ENCODE measurements around the gene TTC34.

The TTC34 gene

GRCh38 chr1:2801535-2802291 lies at the start of gene TTC34:
Gene TTC34, minus strand, starts transcription at chr1:2801693. Its CDS starts 866 bp downstream, at chr1:2800827.
- DNase-seq (ENCODE audit: low read depth): no peak

DNA sequence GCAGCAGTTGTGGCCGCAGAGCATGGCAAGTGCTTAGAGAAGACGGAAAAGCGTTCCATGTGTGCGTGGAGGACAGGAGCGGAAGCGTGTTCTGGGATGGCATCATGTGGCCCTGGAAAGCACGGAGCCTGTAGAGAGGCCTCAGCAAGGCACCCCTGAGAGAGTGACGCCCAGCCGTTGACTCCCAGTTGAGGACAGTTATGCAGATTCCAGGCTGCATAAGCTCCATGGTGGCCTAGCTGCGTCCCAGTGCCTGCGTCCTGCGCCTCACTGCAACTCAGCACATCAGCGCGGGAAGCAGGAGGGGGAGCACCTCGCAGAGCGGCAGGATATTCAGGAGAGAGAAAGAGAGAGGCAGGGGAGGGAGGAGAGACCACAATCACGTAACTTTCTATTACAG lies 49.0 kb upstream of the TTC34 start:
- no peak for DNase-seq (ENCODE audit: low read depth)

GRCh38 chr1:2848006-2848670 lies 46.6 kb upstream of the TTC34 start:
- DNase-seq (ENCODE audit: low read depth): no peak

- DNase-seq (ENCODE audit: low read depth): no peak
Observed at GRCh38 chr1:2847086-2847985, 45.8 kb upstream of the TTC34 start.

- DNase-seq (ENCODE audit: low read depth): no peak
Observed at GRCh38 chr1:2845869-2846268, 44.4 kb upstream of the TTC34 start.

DNA sequence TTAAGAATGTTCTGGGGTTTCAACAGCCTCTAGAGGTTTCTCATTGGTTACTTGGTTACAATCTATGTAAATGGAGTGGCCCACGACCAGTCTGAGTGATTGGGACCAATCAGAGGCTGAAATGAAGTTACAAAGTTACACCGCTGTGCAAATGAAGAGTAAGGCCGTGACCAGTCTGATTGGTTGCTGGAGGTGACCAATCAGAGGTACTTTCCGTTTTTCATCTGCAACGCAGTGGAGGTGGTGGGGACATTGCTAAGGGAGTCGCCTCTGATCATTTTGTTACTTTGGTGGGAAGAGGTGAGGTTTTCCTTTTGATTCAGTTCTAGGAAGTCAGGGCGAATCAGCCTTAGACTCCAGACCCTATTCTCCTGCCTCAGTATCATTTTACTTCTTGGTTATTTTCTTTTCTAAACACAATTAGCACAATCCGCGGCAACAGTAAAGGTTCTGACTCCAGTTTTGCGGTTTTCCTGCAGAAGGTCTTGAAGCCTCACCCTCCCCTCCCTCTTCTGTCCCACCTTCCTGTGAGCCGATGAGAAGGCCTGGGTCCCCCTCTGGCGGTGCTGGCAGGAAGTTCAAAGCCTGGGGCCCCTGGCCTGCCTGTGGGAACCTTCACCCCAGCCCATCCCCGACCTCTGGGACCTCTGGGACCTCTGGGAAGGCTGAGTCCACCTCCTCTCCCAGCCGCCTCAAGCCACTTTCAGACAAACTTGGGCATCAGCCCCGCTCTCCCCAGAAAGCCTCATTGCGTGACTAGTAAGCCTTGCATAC lies 38.7 kb upstream of the TTC34 start:
- no peak for DNase-seq (ENCODE audit: low read depth)

- no peak for DNase-seq (ENCODE audit: low read depth)
Observed at GRCh38 chr1:2837823-2838222, 36.3 kb upstream of the TTC34 start.

DNA sequence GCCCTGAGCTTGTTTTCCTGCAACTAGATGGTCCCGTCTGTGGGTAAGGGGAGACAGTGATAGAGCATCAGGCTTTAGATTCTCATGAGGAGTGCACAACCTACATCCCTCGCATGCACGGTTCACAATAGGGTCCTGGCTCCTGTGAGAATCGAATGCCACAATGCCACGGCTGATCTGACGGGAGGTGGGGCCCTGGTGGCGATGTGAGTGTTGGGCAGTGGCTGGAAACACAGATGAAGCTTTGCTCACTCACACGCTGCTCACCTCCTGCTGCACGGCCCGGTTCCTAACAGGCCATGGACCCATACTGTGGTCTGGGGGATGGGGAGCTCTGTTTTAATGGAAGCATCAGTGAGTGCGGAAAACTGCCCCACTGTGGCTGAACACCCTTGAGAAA lies 35.8 kb upstream of the TTC34 start:
- no peak for DNase-seq (ENCODE audit: low read depth)

DNA sequence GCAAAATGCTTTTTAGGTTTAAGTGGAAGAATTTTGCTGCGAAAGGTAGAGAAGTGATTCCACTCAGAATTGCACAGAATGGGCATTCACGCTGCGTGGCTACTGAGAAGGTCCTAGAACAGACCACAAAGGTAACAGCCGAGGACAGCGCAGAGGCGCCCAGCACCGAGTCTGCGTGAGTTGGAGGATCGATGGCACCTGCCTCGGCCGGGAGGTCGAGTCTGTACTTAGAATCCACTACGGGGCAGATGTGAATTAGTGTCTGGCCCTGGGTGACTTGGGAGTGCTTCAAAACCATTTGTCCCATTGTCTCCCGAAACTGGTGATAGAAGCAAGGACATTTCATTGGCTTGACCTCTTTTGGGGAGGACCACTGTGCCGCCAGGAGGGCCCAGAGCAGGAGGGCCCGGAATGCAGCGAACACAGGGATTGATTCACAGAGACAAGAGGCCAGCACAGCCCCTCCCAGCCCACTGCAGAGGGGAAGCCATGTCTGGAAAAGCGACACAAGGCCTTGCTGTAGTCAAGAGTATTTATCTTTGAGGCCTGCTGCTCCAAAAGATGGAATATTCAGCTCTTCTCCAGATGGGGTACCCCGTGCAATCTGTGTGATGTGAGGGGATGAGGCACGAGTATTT lies 35.0 kb upstream of the TTC34 start:
- no peak for DNase-seq (ENCODE audit: low read depth)

- DNase-seq (ENCODE audit: low read depth): no peak
Observed at GRCh38 chr1:2835650-2836159, 34.2 kb upstream of the TTC34 start.

- no peak for DNase-seq (ENCODE audit: low read depth)
Observed at GRCh38 chr1:2834741-2835564, 33.5 kb upstream of the TTC34 start.

DNA sequence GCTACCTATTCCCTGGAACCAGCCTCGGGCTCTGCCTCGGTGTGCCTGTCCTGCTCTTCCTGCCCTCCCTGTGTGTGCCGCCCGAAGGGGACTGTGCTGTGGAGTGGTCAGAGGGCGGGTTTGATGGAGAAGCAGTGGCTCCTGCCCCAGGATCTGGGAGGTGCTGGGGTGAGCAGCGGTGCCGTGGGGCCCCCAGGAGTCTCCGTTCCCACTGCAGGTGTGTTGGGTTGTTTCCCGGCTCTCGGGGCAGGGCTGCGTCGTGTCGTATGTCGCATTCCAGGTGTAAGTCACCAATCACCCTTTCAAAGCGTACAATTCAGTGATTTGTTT lies 32.6 kb upstream of the TTC34 start:
- DNase-seq (ENCODE audit: low read depth): no peak

DNA sequence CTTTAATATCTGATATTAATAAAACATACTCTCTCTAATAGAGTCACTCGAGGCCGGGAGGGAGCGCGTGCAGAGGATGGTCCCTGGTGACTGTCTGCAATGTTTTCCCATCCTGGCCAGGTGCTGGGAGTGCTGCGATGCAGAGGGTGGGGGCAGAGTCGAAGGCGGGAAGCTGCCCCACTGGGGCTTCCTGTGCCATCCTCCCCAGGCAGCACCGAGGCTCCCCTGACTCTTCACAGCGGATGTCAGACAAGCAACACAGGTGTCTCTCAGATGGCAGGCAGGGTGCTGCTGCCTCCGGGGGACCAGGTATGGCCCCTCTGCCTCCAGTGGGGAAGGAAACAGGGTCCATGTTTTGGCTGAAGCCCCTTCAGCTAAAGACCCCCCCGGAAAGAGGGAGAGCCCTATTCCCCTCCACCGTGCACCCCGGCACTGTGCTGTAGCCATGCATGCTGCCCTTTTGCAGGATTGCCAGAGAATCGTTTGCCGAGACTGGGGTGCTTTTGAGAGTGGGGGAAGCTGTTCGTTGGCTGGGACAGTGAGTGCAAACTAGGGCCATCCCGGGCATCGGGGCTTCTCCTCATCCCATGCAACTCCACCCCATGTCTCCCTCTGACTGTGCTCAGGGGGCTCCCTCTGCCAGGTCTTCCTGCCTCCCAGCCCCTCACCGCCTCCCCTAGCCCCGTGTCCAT lies 32.1 kb upstream of the TTC34 start:
- DNase-seq (ENCODE audit: low read depth): no peak

DNA sequence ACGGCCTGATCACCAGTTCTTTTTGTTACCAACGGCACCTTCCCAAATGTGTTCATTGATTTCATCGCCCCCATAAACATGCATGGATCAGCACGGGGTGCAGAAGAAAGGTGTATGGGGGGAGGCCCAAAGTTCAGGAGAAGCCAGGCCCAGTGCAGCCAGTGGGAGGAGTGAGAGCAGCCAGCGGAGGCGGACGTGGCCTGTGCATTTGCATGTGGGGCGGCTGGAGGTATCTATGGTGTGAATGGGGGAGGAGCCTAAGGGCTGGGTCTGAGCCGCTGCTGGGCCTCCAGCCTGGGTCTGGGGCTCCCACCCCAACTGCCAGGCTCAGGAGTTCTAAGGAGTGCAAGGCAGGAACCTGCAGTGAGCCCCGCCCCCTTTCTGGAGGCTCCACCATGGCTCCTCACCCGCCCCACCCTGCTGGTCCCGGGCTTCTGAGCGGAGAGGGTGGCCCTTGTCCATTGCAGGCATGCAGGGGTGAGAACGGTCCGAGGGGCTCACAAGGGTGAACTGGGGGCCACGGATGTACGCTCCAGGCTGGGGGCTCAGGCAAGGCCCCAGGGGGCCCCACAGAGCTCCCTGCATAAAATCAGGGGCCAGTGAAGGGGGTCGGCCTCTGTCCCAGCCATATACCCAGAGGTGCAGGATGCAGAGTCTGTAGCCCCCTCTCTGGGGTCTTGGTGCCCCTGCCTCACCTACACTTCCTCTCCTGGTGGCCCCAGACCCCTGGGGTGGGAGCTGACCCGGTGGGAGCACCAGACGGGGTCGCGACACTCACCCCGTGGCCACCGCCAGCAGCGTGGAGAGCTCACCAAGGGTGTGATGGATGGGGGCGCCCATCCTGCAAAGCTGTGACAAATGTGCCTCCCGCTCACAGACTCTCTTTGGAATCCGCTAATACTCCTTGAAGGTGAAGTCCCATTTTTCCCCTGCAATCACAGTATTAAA lies 31.3 kb upstream of the TTC34 start:
- DNase-seq (ENCODE audit: low read depth): no peak

GRCh38 chr1:2831596-2832212 lies 30.2 kb upstream of the TTC34 start:
- DNase-seq (ENCODE audit: low read depth): no peak

DNA sequence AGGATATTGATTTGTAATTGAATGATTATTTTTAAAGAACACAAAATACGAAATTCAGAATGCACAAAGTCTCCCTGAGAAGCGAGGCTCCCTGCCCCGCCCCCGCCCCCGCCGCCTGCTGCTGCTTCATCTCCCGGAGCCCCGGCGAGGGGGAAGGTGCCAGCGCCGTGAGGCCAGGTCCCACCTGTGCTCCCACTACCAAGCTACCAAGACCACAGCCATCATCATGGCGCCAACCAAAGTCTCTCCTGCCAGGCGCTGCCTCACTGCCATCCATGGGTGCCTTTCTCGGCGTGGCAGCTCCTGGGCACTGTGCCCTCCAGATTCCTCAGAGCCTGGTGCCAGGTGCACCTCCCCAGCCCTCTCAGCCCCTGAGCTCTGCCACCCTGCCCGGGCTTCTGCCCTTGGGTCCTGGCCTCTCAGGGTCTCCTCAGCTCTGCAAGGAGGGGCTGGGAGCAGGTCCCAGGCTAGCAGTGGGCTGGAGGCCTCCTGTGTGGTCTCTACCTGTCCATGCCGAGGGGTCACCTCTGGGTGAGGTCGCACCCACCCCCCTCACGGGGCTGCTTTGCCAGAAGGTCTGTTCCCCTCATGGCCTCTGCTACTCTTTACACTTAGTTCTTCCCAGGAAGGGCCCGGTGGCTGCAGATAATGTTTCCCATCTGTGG lies 29.4 kb upstream of the TTC34 start:
- DNase-seq (ENCODE audit: low read depth): no peak

- no peak for DNase-seq (ENCODE audit: low read depth)
Observed at GRCh38 chr1:2829846-2830615, 28.5 kb upstream of the TTC34 start.

Data from non-pigmented ciliary epithelial cell (primary cell).